CD4-positive, alpha-beta T cell treated with Interleukin-17A for 4 hours (primary cell): ENCODE measurements around the gene EXT2.

Experiments used
- DNase-seq: peaks from one replicate; pipeline ENCODE4 v3.0.0-alpha.2; 2020; ENCODE audit warnings: mixed read lengths

The EXT2 gene

GRCh38 chr11:44247508-44247907 is 152.0 kb downstream of the EXT2 start:
- no peak for DNase-seq

DNA sequence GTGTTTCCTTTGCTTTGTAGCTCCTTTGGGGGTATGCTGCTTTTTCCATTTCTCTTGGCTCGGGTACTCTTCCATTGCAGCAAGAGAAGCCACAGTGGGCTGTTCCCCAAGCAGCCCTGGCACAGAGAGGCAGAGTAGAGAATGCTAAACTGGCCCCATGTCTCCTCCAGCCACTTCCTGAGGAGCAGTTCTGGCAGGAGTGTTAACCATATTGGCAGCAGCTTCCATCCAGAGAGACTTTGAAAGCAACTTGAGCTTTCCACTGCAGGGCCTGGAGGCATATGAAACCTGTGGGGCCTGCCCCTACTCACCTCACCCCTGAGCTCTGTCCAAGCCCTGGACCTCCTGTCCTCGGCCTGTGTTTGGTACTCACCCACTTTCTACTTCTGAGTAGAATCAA is 152.6 kb downstream of the EXT2 start:
- no peak for DNase-seq

- no peak for DNase-seq
Observed at GRCh38 chr11:44250421-44250820, 154.9 kb downstream of the EXT2 start.

DNA sequence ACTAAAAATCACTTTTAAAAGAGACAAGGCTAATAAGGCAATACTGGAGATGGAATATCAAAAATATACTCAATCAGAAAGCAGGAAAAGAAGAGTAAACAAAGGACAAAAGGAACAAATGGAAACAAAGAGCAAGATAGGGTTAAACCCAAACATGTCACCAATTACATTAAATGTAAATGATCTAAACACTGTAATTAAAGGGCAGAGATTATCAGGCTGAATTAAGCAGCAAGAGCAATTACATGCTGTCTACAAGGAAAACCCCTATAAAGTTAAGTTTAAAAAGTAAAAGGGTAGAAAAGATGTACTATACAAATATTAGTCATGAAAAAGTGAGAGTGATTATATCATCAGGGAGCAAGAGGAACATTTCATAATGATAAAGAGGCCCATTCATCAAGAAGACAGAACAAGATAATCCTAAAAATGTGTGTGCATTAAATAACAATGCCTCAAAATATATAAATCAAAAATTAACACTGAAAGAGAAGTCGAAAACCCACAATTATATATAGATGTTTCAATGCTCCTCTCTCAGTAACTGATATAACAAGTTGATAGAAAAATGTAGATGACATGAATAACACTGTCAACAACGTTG is 157.6 kb downstream of the EXT2 start:
- DNase-seq: no peak

- DNase-seq: no peak
Observed at GRCh38 chr11:44255406-44256071, 160.1 kb downstream of the EXT2 start.

GRCh38 chr11:44256673-44257291 is 161.3 kb downstream of the EXT2 start:
- no peak for DNase-seq

GRCh38 chr11:44257338-44258189 is 162.1 kb downstream of the EXT2 start:
- no peak for DNase-seq

- no peak for DNase-seq
Observed at GRCh38 chr11:44258190-44258489, 162.7 kb downstream of the EXT2 start.

DNA sequence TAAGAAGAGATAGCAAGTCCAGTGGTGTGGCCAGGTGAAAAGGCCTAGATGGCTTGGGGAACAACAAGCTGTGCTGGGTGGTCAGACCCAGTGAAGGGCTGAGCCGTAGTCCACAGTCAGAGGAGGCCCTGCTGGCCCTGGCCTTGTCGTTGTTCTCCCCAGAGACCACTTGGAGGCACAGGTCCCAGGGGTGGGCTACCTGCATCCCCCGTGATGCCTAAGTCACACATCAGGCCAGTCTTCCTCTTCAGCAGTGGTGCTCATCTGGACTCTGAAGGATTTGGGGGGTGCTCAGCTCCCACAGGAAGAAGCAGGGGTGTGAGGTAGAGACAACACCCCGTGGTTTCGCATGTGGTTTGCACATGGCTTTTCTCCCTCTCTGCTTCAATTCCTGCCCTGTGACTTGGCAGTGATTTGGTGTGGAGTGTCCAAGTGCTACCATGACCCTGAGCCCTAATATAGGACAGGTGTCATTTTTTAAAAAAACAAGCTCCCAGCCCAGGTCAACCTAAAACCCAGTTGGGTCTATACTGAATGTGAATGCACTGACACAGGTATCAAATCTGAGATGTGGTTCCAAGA is 163.5 kb downstream of the EXT2 start:
- no peak for DNase-seq

GRCh38 chr11:44260081-44260480 is 164.6 kb downstream of the EXT2 start:
- no peak for DNase-seq

DNA sequence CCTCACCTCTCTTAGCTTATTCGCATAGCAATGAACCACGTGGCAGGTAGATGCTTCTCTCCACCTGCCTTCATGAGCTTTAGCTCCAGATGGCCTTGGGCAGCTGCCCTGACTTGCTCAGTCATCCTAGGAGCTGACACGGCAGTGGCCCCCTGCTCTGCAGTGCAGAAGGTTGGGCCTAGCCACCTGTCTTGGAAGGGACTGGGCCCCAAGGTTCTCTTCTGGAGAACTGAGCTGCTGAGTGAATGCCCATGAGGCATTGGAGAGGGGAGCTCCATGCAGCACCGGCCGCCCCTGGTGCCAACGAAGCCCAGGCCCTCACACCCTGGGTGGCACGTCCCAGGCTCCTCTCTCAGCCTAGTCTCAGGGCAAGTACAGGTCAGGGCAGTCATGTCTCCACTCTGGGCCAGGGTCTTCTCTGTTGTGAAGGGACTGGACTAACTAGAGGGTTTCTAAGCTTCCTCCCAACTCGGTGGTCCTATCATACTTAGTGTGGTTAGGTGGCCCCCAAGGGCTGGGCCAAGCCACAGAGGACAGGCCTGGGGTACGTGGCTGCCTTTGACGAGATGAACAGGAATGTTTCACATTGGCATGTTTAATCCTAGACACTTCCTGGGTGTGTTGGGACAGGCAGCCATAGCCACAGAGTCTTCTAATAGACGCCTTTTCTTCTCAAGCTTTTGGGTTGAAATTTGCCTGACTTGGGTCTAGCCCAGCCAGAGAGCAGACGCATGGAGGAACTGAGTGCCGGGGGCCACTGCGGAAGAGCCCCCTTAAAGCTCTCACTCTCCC is 166.5 kb downstream of the EXT2 start:
- DNase-seq: no peak

- no peak for DNase-seq
Observed at GRCh38 chr11:44263738-44264437, 168.4 kb downstream of the EXT2 start.

DNA sequence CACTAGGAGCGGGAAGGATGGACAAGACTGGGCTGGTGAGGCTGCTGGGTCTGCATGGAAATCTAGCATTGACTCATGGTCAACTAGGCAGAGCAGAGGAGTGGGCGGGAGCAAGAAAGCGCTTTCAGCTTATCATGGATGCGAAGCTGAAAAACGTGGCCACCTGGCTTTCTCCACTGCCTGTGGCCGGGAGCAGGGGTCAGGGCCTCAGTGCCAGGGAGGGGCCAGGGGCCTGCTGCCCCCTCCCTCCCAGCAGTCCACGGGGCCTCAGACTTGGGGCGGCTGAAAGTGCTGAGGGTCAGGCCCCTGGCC is 168.9 kb downstream of the EXT2 start:
- DNase-seq: no peak

DNA sequence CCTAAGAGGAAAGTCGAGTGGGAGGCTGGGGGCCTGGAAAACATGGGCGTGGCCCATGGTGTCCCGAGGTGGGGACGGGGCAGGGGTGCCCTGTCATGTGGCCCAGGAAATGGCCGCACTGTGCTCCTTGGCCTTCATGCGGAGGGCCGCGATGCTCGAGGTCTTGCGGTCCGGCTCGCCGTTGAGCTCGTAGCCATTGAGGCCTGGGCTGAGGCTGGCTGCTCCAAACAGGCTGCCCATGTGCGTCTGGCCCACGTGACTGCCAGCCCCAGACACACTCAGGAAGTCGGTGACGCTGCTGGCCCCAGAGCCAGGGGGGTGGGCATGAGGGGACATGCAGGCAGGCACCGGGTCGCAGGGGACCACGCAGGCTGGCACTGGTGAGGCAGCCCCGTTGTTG is 169.3 kb downstream of the EXT2 start:
- no peak for DNase-seq

- no peak for DNase-seq
Observed at GRCh38 chr11:44266056-44266780, 170.7 kb downstream of the EXT2 start.

- DNase-seq: no peak
Observed at GRCh38 chr11:44267006-44267749, 171.7 kb downstream of the EXT2 start.

DNA sequence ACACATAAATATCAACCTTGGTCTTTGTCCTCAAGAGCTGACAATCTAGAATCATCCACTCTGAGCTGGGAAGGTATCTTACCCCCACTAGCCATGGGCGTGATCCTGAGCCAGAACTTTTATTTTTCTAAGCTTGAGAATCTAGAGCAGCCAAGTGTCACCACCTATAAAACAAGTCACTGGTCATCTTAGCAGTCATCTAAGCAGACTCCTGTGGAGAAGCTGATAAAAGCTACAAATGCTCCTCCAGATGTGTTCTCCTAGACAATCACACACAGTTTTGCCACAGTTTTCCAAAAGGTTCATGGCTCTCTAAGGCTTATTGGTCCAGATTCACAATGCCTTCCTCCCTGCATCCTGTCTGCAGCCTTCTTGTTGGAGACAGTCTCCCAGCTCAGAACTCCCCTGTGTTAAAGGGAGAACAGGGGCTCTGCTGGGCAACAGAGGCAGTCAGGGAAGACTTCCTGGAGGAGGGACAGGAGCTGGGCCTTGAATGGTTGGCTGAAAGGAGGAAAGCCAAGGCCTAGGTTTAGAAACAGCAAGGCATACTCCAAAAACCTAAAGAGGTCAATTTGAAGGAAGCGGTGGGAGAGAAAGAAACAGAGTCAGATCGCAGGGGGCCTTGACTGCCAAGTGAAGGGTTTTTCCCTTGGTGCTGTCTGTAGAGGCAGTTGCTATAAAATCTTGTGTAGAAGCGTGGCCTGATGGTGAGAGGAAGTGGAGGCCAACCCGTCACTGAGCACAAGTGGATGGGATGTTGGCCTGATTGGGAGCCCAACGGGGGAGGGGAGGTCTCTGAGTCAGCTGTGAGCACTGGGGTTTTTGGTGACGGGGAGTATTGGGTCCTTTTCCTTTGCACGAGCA is 172.5 kb downstream of the EXT2 start:
- DNase-seq: no peak

DNA sequence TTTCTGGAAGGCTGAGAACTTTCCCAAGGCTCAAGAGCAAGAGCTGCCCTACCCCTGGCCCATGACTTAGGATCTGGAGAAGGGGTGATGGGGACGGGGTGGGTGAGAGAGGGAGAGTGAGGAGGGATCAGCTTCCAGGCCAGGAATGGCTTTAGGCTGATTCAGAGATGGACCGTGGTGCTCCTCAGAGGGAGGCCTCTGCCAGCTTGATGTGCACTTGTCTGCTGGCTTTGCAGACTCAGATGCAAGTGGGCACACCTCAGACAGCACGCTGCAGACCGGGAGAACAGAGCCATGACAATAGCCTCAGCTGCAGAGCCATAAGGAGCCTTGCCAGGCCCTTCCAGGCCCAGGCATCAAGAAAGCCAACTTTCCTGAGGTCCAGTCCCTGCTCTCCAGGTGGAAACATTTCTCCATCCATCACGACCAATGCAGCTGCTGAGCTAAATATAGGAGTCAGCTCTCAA is 173.2 kb downstream of the EXT2 start:
- DNase-seq: no peak
